Prostate gland (tissue), 2 donors: ENCODE measurements around the gene LMCD1. TPM values are rescaled to one million over a fixed set of nuclear protein-coding genes. Genes with fewer than 3 reads are reported as not detected.

ENCODE experiments used
- DNase-seq: peaks from one replicate; pipeline ENCODE4 v3.0.0-alpha.2; 2019; ENCODE audit warnings: low spot score
- H3K27ac ChIP-seq, 2 donors: fragments of 200-600 bp; sonication (generic); 2 replicates each; pipeline ENCODE4 v1.5.1; 2017 to 2019
- H3K27me3 ChIP-seq: fragments of 200-600 bp; sonication (generic); replicated peaks from 2 replicates; pipeline ENCODE4 v1.5.1; 2019; ENCODE audit not compliant: insufficient read depth
- H3K36me3 ChIP-seq, 2 donors: fragments of 200-600 bp; sonication (generic); 1 replicate in 1 of 2; 2 replicates in 1 of 2; pipeline versions ENCODE4 v1.5.1 to v1.8.1; 2017 to 2019
- H3K4me1 ChIP-seq: fragments of 200-600 bp; sonication (generic); replicated peaks from 2 replicates; pipeline ENCODE4 v1.5.1; 2019
- H3K4me3 ChIP-seq, 2 donors: fragments of 200-600 bp; sonication (generic); 2 replicates each; pipeline ENCODE4 v1.5.1; 2017 to 2019
- H3K9me3 ChIP-seq: fragments of 200-600 bp; sonication (generic); 2 replicates; pipeline ENCODE4 v1.5.1; 2017
- CTCF ChIP-seq, 4 experiments: fragments of 200-600 bp in 2 of 4; fragments of 450-650 bp in 2 of 4; sonication (generic) in 2 of 4; IDR thresholded peaks; 1 replicate in 3 of 4; 2 replicates in 1 of 4; pipeline ENCODE4 v1.5.1; 2016 to 2019; ENCODE audit warnings: antibody characterized with exemption in 4 of 4, mild to moderate bottlenecking in 2 of 4, moderate library complexity in 2 of 4
- POLR2A ChIP-seq: fragments of 450-650 bp; IDR thresholded peaks from one replicate; pipeline ENCODE4 v1.6.1; 2016; ENCODE audit warnings: antibody characterized with exemption, mild to moderate bottlenecking
- POLR2AphosphoS5 ChIP-seq: sonication (generic); formaldehyde crosslinking; IDR thresholded peaks from one replicate; pipeline ENCODE4 v1.6.1; 2017; ENCODE audit warnings: antibody characterized with exemption
- WGBS: methylation state at CpG from one replicate; pipeline ENCODE4 v1.1.5; 2018; 5-methylcytosine and 5-hydroxymethylcytosine counted together
- intact Hi-C: fragments of 100-400 bp; cut with DNase I; formaldehyde crosslinking; loops from one replicate; pipeline ENCODE4 v1.14.2; 2022
- total RNA-seq, 2 donors: library from RNA; depleted of rRNA; stranded (reverse); fragments of >200 nt; gene quantifications; one replicate each; pipeline ENCODE4 v1.1.0, GENCODE V29; 2016

The LMCD1 gene
- total RNA-seq, 2 donors from 2014 or later: 73.0 to 144 TPM

GRCh38 chr3:8550611-8551010 is 49.0 kb downstream of the LMCD1 start:
- Histone ChIP-seq H3K36me3 (no peaks in the 10 kb centered on the region), H3K4me1 (no peaks in the 10 kb centered on the region), H3K27me3 (no peaks in the 10 kb centered on the region), H3K4me3 (no peak overlapping the region), H3K27ac (no peak overlapping the region), H3K9me3 (no peaks in the 10 kb centered on the region)
- WGBS: 77% methylated on average over 6 of the region's 6 CpGs
- no peak for DNase-seq
- TF ChIP-seq POLR2AphosphoS5: no peak
- no peak for TF ChIP-seq POLR2A
- TF ChIP-seq CTCF (IDR thresholded peaks at IDR 0.05): no peak
- intact Hi-C loops: no loop called here

- 88% methylated on average over 5 of the region's 5 CpGs for WGBS
These were observed 50.7 kb downstream of the LMCD1 start for GRCh38 chr3:8552223-8552762.

GRCh38 chr3:8553405-8553804 is 51.8 kb downstream of the LMCD1 start:
- intact Hi-C loops: no loop called here
- no peak overlapping the region for H3K27ac ChIP-seq
- no peaks in the 10 kb centered on the region for H3K27me3 ChIP-seq
- no peak for DNase-seq
- no peaks in the 10 kb centered on the region for H3K36me3 ChIP-seq
- no peak overlapping the region for H3K4me3 ChIP-seq
- no peak for TF ChIP-seq POLR2AphosphoS5
- no peak for TF ChIP-seq POLR2A
- H3K9me3 ChIP-seq: no peaks in the 10 kb centered on the region
- WGBS: 98% methylated on average over 6 of the region's 6 CpGs
- H3K4me1 ChIP-seq: no peaks in the 10 kb centered on the region

More at GRCh38 chr3:8552223-8552762, 50.7 kb downstream of the LMCD1 start:
- Histone ChIP-seq H3K4me3 (no peak overlapping the region), H3K27me3 (no peaks in the 10 kb centered on the region), H3K9me3 (no peaks in the 10 kb centered on the region), H3K36me3 (no peaks in the 10 kb centered on the region), H3K27ac (no peak overlapping the region), H3K4me1 (no peaks in the 10 kb centered on the region)
- DNase-seq: no peak
- intact Hi-C loops: no loop called here
- TF ChIP-seq CTCF (IDR thresholded peaks at IDR 0.05) (no peak), POLR2AphosphoS5 (no peak), POLR2A (no peak)

GRCh38 chr3:8554696-8555095 is 53.1 kb downstream of the LMCD1 start:
- H3K4me1 ChIP-seq: no peaks in the 10 kb centered on the region
- no peak overlapping the region for H3K4me3 ChIP-seq
- TF ChIP-seq POLR2AphosphoS5 (no peak), CTCF (IDR thresholded peaks at IDR 0.05) (no peak), POLR2A (no peak)
- H3K9me3 ChIP-seq: no peaks in the 10 kb centered on the region
- no peak overlapping the region for H3K27ac ChIP-seq
- H3K36me3 ChIP-seq: no peaks in the 10 kb centered on the region
- DNase-seq: no peak
- intact Hi-C loops: no loop called here
- H3K27me3 ChIP-seq: no peaks in the 10 kb centered on the region
- 86% methylated on average over 11 of the region's 11 CpGs for WGBS

- intact Hi-C loops: no loop called here
- H3K4me3 ChIP-seq: no peak overlapping the region
- no peak for DNase-seq
- H3K36me3 ChIP-seq: no peaks in the 10 kb centered on the region
- no peak for TF ChIP-seq POLR2A
- no peak for TF ChIP-seq POLR2AphosphoS5
- no peak for TF ChIP-seq CTCF (IDR thresholded peaks at IDR 0.05)
- H3K4me1 ChIP-seq: no peaks in the 10 kb centered on the region
- H3K9me3 ChIP-seq: no peaks in the 10 kb centered on the region
- whole genome bisulfite sequencing: 52% methylated on average over 8 of the region's 8 CpGs
- no peak overlapping the region for H3K27ac ChIP-seq
- H3K27me3 ChIP-seq: no peaks in the 10 kb centered on the region
These were observed 53.6 kb downstream of the LMCD1 start for GRCh38 chr3:8555113-8555661.
